ENCODE results near the gene HLA-E. TPM values are rescaled to one million over a fixed set of nuclear protein-coding genes. Genes with fewer than 3 reads are reported as not detected.

HLA-E gene
- total and polyA plus RNA-seq, 2 of the 13 experiments (the other 11 are each of a cell fraction or from before 2014, with no cell fraction given): 45.2 to 90.4 TPM

DNA sequence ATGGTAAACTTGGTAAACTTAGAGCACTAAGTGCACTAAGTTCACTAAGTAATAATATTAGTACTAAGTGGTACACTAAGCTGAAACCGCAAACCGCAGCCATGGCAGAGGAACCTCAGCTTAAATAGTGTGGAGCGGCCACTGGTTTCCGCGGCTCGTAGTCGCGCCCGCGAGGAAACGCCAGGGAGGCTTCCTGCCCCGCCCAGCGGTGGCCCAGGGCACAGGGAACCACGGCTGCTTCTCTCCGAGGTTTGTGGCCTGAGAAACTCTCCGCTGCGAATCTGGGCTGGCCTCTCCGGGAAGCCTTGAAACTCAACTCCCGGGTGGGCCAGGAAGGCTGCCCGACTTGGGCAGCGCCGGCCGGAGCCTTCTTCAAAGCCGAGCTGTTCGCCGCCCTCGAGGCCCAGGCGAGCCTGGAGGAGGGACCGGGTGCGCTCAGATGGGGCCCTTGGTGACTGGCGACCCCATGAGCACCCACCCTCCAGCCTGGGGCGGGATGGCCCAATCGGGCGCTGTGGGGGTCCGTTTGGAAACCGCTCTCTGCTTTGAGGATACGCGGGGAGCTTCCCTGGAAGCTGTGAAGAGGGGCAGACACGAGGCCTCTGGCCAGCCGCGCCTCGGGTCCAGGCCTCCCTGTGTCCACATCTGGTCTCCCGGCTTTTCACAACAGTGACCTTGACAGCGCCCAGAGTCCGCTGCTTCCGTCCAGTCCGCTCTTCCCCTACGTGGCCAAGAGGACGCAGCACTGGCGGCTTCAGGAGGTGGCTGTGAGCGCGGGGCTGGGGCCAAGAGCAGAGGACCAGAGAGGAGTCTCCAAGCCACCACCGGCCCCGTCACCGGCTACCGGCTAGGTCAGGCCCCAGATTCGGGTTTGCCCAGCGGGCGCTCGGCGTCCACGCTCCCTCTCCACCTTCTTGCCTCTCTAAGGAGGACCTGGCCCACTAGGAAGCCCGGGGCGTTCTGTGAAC, 25.4 kb upstream of the HLA-E start (continued):
- TF ChIP-seq ZNF563 (CRISPR knock-in tag; IDR thresholded peaks at IDR 0.05) (peak; percentile 55; the same call in 1 of the 2 replicates), ZNF605 (CRISPR knock-in tag; IDR thresholded peaks at IDR 0.05) (no peak), BCL6 (CRISPR knock-in tag; IDR thresholded peaks at IDR 0.05) (peak; percentile 92), ZFX (CRISPR knock-in tag; IDR thresholded peaks at IDR 0.05; ENCODE audit: low read depth) (peak; percentile 67), SCMH1 (CRISPR knock-in tag; IDR thresholded peaks at IDR 0.05; ENCODE audit: borderline replicate concordance) (0 out of 2 replicates have a peak, but pooled peaks have one; percentile 33), MEF2D (CRISPR knock-in tag; IDR thresholded peaks at IDR 0.05) (0 out of 2 replicates have a peak, but pooled peaks have one; percentile 22), ZNF296 (CRISPR knock-in tag; conservative IDR thresholded peaks at IDR 0.05) (peak; percentile 37; the same call in 1 of the 2 replicates), ZBTB33 (CRISPR knock-in tag; IDR thresholded peaks at IDR 0.05) (peak; percentile 85), TCF12 (IDR thresholded peaks at IDR 0.05) (no peak), TCF12 (CRISPR knock-in tag; IDR thresholded peaks at IDR 0.05) (no peak), ZNF460 (CRISPR knock-in tag; IDR thresholded peaks at IDR 0.05; ENCODE audit: borderline replicate concordance) (0 out of 2 replicates have a peak, but pooled peaks have one; percentile 9), SRY (CRISPR knock-in tag; IDR thresholded peaks at IDR 0.05) (peak; percentile 31; the same call in 1 of the 2 replicates), PHF20 (CRISPR knock-in tag; IDR thresholded peaks at IDR 0.05) (no peak), ZNF24 (IDR thresholded peaks at IDR 0.05) (no peak), ZFY (CRISPR knock-in tag; IDR thresholded peaks at IDR 0.05) (peak; percentile 53), SOX6 (IDR thresholded peaks at IDR 0.05) (no peak), SOX6 (CRISPR knock-in tag; IDR thresholded peaks at IDR 0.05) (peak; percentile 36; the same call in 1 of the 2 replicates), PCBP2 (optimal IDR thresholded peaks at IDR 0.05; ENCODE audit: low read depth, low read length, poor library complexity, severe bottlenecking) (no peak), RXRB (CRISPR knock-in tag; IDR thresholded peaks at IDR 0.05; ENCODE audit: borderline replicate concordance) (peak; percentile 29; the same call in 1 of the 2 replicates)
- TF ChIP-seq, protein P1, sequence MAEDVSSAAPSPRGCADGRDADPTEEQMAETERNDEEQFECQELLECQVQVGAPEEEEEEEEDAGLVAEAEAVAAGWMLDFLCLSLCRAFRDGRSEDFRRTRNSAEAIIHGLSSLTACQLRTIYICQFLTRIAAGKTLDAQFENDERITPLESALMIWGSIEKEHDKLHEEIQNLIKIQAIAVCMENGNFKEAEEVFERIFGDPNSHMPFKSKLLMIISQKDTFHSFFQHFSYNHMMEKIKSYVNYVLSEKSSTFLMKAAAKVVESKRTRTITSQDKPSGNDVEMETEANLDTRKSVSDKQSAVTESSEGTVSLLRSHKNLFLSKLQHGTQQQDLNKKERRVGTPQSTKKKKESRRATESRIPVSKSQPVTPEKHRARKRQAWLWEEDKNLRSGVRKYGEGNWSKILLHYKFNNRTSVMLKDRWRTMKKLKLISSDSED (CRISPR knock-in tag; IDR thresholded peaks at IDR 0.05): no peak
- TF ChIP-seq, protein P2, sequence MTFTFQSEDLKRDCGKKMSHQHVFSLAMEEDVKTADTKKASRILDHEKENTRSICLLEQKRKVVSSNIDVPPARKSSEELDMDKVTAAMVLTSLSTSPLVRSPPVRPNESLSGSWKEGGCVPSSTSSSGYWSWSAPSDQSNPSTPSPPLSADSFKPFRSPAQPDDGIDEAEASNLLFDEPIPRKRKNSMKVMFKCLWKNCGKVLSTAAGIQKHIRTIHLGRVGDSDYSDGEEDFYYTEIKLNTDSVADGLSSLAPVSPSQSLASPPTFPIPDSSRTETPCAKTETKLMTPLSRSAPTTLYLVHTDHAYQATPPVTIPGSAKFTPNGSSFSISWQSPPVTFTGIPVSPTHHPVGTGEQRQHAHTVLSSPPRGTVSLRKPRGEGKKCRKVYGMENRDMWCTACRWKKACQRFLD (CRISPR knock-in tag; IDR thresholded peaks at IDR 0.05; ENCODE audit: borderline replicate concordance): peak; percentile 59; the same call in 1 of the 2 replicates
- TF ChIP-seq, protein P3, sequence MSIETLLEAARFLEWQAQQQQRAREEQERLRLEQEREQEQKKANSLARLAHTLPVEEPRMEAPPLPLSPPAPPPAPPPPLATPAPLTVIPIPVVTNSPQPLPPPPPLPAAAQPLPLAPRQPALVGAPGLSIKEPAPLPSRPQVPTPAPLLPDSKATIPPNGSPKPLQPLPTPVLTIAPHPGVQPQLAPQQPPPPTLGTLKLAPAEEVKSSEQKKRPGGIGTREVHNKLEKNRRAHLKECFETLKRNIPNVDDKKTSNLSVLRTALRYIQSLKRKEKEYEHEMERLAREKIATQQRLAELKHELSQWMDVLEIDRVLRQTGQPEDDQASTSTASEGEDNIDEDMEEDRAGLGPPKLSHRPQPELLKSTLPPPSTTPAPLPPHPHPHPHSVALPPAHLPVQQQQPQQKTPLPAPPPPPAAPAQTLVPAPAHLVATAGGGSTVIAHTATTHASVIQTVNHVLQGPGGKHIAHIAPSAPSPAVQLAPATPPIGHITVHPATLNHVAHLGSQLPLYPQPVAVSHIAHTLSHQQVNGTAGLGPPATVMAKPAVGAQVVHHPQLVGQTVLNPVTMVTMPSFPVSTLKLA (IDR thresholded peaks at IDR 0.05): no peak
